Suprapubic skin (tissue), 4 donors: ENCODE data around the gene ZNF543. TPM values are rescaled to one million over a fixed set of nuclear protein-coding genes. Genes with fewer than 3 reads are reported as not detected.
"Not testable (repeated sequence)": the region's sequence is repeated elsewhere in the genome, so short reads cannot be mapped to it uniquely, and the experiment has no call there.

ENCODE experiments used
- DNase-seq, 2 donors: peaks; one replicate each; pipeline ENCODE4 v3.0.0-alpha.2; 2019; ENCODE audit warnings: low spot score in 2 of 2
- H3K27ac ChIP-seq: fragments of 200-600 bp; sonication (generic); one replicate; pipeline ENCODE4 v1.5.1; 2019
- H3K27me3 ChIP-seq: fragments of 200-600 bp; sonication (generic); one replicate; pipeline ENCODE4 v1.5.1; 2019
- H3K36me3 ChIP-seq: fragments of 200-600 bp; sonication (generic); one replicate; pipeline ENCODE4 v1.5.1; 2019
- H3K4me1 ChIP-seq: fragments of 200-600 bp; sonication (generic); one replicate; pipeline ENCODE4 v1.5.1; 2019
- H3K4me3 ChIP-seq: fragments of 200-600 bp; sonication (generic); one replicate; pipeline ENCODE4 v1.5.1; 2019; ENCODE audit warnings: mild to moderate bottlenecking
- H3K9me3 ChIP-seq: fragments of 200-600 bp; sonication (generic); one replicate; pipeline ENCODE4 v1.5.1; 2019
- CTCF ChIP-seq, 2 donors: fragments of 200-600 bp in 1 of 2; fragments of 450-650 bp in 1 of 2; sonication (generic) in 1 of 2; IDR thresholded peaks; one replicate each; pipeline ENCODE4 v1.5.1; 2016 to 2019; ENCODE audit warnings: antibody characterized with exemption in 2 of 2, mild to moderate bottlenecking in 1 of 2, moderate library complexity in 1 of 2
- EP300 ChIP-seq: sonication (generic); formaldehyde crosslinking; IDR thresholded peaks from one replicate; pipeline ENCODE4 v1.6.1; 2017; ENCODE audit warnings: antibody characterized with exemption
- POLR2A ChIP-seq, 2 donors: fragments of 450-650 bp; IDR thresholded peaks; one replicate each; pipeline ENCODE4 v1.6.1; 2017; ENCODE audit warnings: antibody characterized with exemption in 2 of 2, mild to moderate bottlenecking in 2 of 2, moderate library complexity in 2 of 2
- POLR2AphosphoS5 ChIP-seq, 3 donors: sonication (generic); formaldehyde crosslinking; IDR thresholded peaks; one replicate each; pipeline ENCODE4 v1.6.1; 2017; ENCODE audit warnings: antibody characterized with exemption in 3 of 3
- WGBS: methylation state at CpG from one replicate; pipeline ENCODE4 v1.1.5; 2018; 5-methylcytosine and 5-hydroxymethylcytosine counted together
- total RNA-seq, 4 donors: library from RNA; depleted of rRNA; stranded (reverse); fragments of >200 nt; gene quantifications; one replicate each; pipeline ENCODE4 v1.1.0, GENCODE V29; 2016

The ZNF543 gene
- total RNA-seq, 4 donors from 2014 or later: 9.8 to 15.8 (median 11.6) TPM

DNA sequence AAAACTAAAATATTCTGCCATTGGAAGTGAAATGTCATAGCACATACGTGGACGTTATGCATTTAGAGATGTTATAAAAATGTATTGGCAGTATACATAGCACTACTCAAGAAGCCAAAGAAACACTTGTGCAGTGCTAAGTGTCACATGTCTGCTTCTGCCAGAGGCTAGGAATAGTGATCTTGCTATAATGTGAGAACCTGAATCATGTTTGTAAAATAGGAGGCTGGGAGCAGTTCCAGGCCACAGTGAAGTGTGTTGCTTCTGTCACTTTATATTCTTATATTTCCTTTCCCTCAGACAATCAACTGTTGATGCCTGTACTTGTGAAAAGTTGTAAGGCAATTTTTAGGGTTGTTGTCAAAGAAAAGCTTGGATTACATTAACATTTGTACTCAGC lies 46.5 kb downstream of the ZNF543 start:
- H3K36me3 ChIP-seq: peaks cover 3% of the 10 kb centered on the region
- peaks cover 15% of the 10 kb centered on the region for H3K4me1 ChIP-seq
- no peaks in the 10 kb centered on the region for H3K27me3 ChIP-seq
- H3K27ac ChIP-seq: no peak overlapping the region
- no peaks in the 10 kb centered on the region for H3K9me3 ChIP-seq
- no peak for DNase-seq
- WGBS: 88% methylated on average over 2 of the region's 2 CpGs
- TF ChIP-seq POLR2A (IDR thresholded peaks at IDR 0.05) (no peak), CTCF (IDR thresholded peaks at IDR 0.05) (no peak), EP300 (no peak), POLR2AphosphoS5 (IDR thresholded peaks at IDR 0.05) (no peak)
- no peak overlapping the region for H3K4me3 ChIP-seq

DNA sequence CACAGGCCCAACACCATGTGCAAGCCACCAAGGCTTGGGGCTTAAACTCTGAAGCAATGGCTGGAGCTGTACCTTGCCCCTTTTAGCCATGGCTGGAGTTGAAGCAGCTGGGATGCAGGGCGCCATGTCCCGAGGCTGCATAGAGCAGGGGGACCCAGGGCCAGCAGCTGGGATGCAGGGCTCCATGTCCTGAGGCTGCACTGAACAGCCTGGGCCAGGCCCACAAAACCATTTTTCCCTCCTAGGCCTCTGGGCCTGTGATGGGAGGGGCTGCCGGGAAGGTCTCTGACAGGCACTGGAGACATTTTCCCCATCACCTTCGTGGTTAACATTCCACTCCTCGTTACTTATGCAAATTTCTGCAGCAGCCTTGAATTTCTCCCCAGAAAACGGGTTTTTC lies 53.9 kb downstream of the ZNF543 start:
- H3K4me1 ChIP-seq: no peaks in the 10 kb centered on the region
- H3K9me3 ChIP-seq: peaks cover 23% of the 10 kb centered on the region
- H3K4me3 ChIP-seq: no peak overlapping the region
- WGBS: 92% methylated on average over 4 of the region's 6 CpGs
- H3K27me3 ChIP-seq: no peaks in the 10 kb centered on the region
- DNase-seq: no peak
- no peak for TF ChIP-seq POLR2AphosphoS5 (IDR thresholded peaks at IDR 0.05)
- no peak for TF ChIP-seq POLR2A (IDR thresholded peaks at IDR 0.05)
- TF ChIP-seq EP300: no peak
- no peak for TF ChIP-seq CTCF (IDR thresholded peaks at IDR 0.05)
- H3K36me3 ChIP-seq: peaks cover 60% of the 10 kb centered on the region
- H3K27ac ChIP-seq: no peak overlapping the region

DNA sequence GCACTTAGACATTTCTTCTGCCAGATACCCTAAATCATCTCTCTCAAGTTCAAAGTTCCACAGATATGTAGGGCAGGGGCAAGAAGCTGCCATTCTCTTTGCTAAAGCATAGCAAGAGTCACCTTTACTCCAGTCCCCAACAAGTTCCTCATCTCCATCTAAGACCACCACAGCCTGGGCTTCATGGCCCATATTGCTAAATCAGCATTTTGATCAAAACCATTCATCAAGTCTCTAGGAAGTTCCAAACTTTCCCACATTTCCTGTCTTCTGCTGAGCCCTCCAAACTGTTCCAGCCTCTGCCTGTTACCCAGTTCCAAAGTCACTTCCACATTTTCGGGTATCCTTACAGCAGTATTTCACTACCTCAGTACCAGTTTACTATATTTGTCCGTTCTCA lies 54.4 kb downstream of the ZNF543 start:
- not testable (repeated sequence) for H3K27ac ChIP-seq, H3K4me1 ChIP-seq, H3K4me3 ChIP-seq, DNase-seq, H3K27me3 ChIP-seq
- WGBS: 97% methylated on average over 2 of the region's 2 CpGs
- H3K9me3 ChIP-seq: peaks cover 23% of the 10 kb centered on the region
- peaks cover 60% of the 10 kb centered on the region for H3K36me3 ChIP-seq

GRCh38 chr19:57376151-57376550 lies 55.9 kb downstream of the ZNF543 start:
- Histone ChIP-seq H3K36me3 (peaks cover 60% of the 10 kb centered on the region), H3K27me3 (no peaks in the 10 kb centered on the region), H3K4me1 (no peaks in the 10 kb centered on the region), H3K27ac (no peak overlapping the region), H3K4me3 (no peak overlapping the region), H3K9me3 (peaks cover 23% of the 10 kb centered on the region)
- no peak for TF ChIP-seq EP300
- DNase-seq: no peak
- 79% methylated on average over 6 of the region's 6 CpGs for WGBS

DNA sequence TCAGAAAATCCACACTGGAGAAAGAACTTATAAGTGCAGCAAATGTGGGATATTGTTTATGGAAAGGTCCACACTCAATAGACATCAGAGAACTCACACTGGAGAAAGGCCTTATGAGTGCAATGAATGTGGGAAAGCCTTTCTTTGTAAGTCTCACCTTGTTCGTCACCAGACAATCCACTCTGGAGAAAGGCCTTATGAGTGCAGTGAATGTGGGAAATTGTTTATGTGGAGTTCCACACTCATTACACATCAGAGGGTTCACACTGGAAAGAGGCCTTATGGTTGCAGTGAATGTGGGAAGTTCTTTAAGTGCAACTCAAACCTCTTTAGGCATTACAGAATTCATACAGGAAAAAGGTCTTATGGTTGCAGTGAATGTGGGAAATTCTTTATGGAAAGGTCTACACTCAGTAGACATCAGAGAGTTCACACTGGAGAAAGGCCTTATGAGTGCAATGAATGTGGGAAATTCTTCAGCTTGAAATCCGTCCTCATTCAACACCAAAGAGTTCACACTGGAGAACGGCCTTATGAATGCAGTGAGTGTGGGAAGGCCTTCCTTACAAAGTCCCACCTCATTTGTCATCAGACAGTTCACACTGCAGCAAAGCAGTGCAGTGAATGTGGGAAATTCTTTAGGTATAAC lies 57.4 kb downstream of the ZNF543 start:
- H3K27ac ChIP-seq: no peak overlapping the region
- TF ChIP-seq POLR2AphosphoS5 (IDR thresholded peaks at IDR 0.05) (no peak), POLR2A (IDR thresholded peaks at IDR 0.05) (no peak), EP300 (no peak), CTCF (IDR thresholded peaks at IDR 0.05) (no peak)
- H3K4me1 ChIP-seq: no peaks in the 10 kb centered on the region
- 96% methylated on average over 3 of the region's 3 CpGs for WGBS
- peaks cover 52% of the 10 kb centered on the region for H3K36me3 ChIP-seq
- no peak overlapping the region for H3K4me3 ChIP-seq
- DNase-seq: no peak
- peaks cover 23% of the 10 kb centered on the region for H3K9me3 ChIP-seq
- no peaks in the 10 kb centered on the region for H3K27me3 ChIP-seq

Other genes starting within 250 kb of the ZNF543 start
- not detected for gene USP29, start 200.5 kb upstream of the ZNF543 start, total RNA-seq
- gene ZIM3, start 175.3 kb upstream of the ZNF543 start, total RNA-seq: not detected
- gene DUXA, start 153.0 kb upstream of the ZNF543 start, total RNA-seq: not detected
- 10 to 100 TPM; 35.4 to 50.2 (median 38.9) TPM for gene ZNF264, start 129.0 kb upstream of the ZNF543 start, total RNA-seq
- gene AURKC, start 89.4 kb upstream of the ZNF543 start, total RNA-seq: 1 to 10 TPM in 3 of 4 donors, not detected in 1; 1.1 to 3.1 (median 2.3) TPM
- gene ZNF805, start 79.8 kb upstream of the ZNF543 start, total RNA-seq: 10 to 100 TPM; 18.0 to 24.6 (median 18.9) TPM
- gene ZNF460, start 40.0 kb upstream of the ZNF543 start, total RNA-seq: 100 to 1,000 TPM in 1 of 4 donors, 10 to 100 TPM in 3; 75.2 to 101 (median 78.6) TPM
- gene ZNF304, start 30.8 kb downstream of the ZNF543 start, total RNA-seq: 10 to 100 TPM in 3 of 4 donors, 1 to 10 TPM in 1; 10.0 to 12.4 (median 11.3) TPM
- 10 to 100 TPM; 16.5 to 20.7 (median 19.9) TPM for gene TRAPPC2B, start 43.1 kb downstream of the ZNF543 start, total RNA-seq
- 1 to 10 TPM; 1.8 to 4.2 (median 2.7) TPM for gene ZNF547, start 43.1 kb downstream of the ZNF543 start, total RNA-seq
- gene ZNF548, start 69.4 kb downstream of the ZNF543 start, total RNA-seq: 10 to 100 TPM; 18.8 to 30.9 (median 25.7) TPM
- gene ZNF17, start 90.7 kb downstream of the ZNF543 start, total RNA-seq: 10 to 100 TPM; 10.2 to 23.8 (median 15.2) TPM
- 10 to 100 TPM in 3 of 4 donors, 1 to 10 TPM in 1; 8.3 to 15.5 (median 13.5) TPM for gene ZNF749, start 114.9 kb downstream of the ZNF543 start, total RNA-seq
- gene VN1R1, start 136.7 kb downstream of the ZNF543 start, total RNA-seq: 1 to 10 TPM in 3 of 4 donors, under 1 TPM in 1; 0.76 to 3.9 (median 1.2) TPM
- gene ZNF772, start 157.1 kb downstream of the ZNF543 start, total RNA-seq: 10 to 100 TPM in 2 of 4 donors, 1 to 10 TPM in 2; 6.1 to 15.0 (median 10.9) TPM
- gene ZNF419, start 167.3 kb downstream of the ZNF543 start, total RNA-seq: 10 to 100 TPM in 1 of 4 donors, 1 to 10 TPM in 3; 7.9 to 20.4 (median 8.9) TPM
- gene ZNF773, start 179.5 kb downstream of the ZNF543 start, total RNA-seq: 10 to 100 TPM; 10.5 to 24.1 (median 16.2) TPM
- gene ZNF549, start 206.9 kb downstream of the ZNF543 start, total RNA-seq: 1 to 10 TPM; 3.4 to 9.5 (median 4.9) TPM
- 10 to 100 TPM in 2 of 4 donors, 1 to 10 TPM in 2; 6.6 to 21.9 (median 11.3) TPM for gene ZNF550, start 239.4 kb downstream of the ZNF543 start, total RNA-seq